GM18951 (cell line): Measurements from ENCODE around the gene UGT1A3.
"Not testable (repeated sequence)": the region's sequence is repeated elsewhere in the genome, so short reads cannot be mapped to it uniquely, and the experiment has no call there.

Experiments used
- POLR2A ChIP-seq: IDR thresholded peaks from 4 replicates; pipeline ENCODE4 v1.6.1; 2011; ENCODE audit warnings: mild to moderate bottlenecking; ENCODE audit not compliant: insufficient read length, insufficient read depth; ENCODE audit errors: extremely low read depth
- in situ Hi-C: fragments of 300-500 bp; cut with MboI; formaldehyde crosslinking; loops from one replicate; pipeline ENCODE4 v1.12.0; 2022; ENCODE audit warnings: low sequenced_read_pairs, mixed read lengths, inconsistent platforms; ENCODE audit not compliant: unreplicated experiment

Gene UGT1A3

DNA sequence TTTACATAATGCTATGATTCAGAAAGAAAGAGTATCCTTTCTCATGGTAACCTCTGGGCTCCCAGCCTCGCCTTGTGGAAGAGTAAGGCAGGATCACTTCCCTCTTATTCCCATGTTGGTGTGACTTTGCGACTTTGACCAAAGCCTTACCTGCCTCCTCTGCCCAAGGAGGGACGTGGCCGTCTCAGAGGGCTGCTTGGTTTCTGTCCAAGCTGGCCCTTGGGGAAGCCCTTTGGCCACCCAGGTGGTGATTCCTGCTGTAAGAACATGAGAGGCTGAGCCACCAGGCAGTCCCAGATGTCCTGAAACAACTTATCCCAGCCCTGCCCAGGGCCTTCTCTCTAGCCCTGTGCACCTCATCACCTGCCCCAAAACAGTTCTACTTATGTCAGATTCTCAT is 30.1 kb upstream of the UGT1A3 start:
- in situ Hi-C loops = no loop called here
- TF ChIP-seq POLR2A = no peak

DNA sequence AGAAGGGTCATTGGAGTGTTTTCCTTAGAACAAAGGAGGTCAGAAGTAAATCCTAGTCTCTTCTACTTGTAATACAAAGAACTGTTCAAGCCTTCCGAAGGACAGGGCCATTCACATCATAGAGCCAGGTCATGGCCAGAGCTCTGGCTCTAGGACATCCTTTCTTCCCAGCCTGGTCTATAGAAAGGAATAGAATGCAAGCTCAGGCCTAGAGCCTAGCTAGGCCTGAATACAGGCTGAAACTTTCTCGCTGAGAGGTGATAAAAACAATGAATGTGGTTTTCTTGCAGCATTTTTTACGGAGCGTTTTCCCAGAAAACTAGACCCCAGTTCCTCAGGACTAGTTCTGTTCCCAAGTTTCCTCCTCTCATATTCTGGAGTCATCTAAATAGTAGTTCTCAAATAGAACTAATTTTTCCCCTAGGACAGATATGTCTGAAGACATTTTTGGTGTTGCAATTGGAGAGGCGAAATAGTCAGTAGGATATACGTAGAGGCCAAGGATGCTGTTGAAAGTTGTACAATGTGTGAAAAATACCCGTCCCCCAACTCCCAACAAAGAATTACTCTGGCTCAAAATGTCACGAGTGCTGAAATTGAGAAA is 29.3 kb upstream of the UGT1A3 start:
- no peak for TF ChIP-seq POLR2A
- in situ Hi-C loops = no loop called here

DNA sequence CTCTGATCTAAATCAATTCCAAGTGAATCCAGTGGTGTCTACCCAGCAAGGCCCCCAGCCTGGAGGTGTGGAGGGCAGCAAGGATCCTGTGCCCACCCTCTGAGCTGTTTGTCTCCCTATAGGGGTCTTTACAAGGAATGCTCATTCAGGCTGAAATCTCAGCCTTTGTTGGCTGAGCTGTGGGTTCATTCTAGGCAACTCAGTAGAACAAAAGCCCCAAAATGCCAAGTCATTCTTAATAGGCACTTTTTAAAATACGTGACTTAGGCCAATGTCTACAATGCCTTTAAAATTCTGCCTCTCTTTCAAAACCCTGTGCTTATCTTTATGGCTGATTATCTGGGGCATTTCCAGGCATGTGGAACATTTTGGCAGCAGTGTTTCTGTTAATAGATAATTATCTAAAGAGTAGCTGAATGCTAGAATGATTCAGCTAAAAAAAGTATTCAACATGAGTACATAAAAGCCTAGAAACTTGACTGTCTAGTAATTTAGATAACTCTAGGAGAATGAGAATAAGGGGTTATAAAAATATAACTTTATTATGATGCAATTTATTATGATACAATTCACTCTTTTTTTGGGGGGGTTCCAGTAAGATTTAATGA is 28.7 kb upstream of the UGT1A3 start:
- in situ Hi-C loops = no loop called here
- TF ChIP-seq POLR2A = no peak

DNA sequence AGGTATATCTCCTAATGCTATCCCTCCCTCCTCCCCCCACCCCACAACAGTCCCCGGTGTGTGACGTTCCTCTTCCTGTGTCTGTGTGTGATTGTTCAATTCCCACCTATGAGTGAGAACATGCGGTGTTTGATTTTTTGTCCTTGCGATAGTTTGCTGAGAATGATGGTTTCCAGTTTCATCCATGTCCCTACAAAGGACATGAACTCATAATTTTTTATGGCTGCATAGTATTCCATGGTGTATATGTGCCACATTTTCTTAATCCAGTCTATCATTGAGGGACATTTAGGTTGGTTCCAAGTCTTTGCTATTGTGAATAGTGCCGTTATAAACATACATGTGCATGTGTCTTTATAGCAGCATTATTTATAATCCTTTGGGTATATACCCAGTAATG is 28.0 kb upstream of the UGT1A3 start:
- in situ Hi-C loops = not testable (repeated sequence)

DNA sequence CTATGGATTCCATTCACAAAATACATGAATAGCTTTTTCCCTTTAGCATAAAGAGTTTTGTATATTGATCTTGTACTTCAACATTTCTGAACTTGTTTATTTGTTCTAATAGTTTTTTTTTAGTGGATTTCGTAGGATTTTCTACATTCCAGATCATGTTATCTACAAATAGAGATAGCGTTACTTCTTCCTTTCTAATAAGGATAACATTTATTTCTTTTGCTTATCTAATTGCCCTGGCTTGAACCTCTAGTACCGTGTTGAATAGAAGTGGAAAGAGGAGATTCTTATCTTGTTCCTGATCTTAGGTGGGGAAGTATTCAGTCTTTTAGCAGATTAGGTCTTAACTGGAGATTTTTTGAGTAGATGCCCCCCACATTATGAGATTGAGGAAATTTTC is 26.6 kb upstream of the UGT1A3 start:
- TF ChIP-seq POLR2A = no peak
- in situ Hi-C loops = no loop called here

DNA sequence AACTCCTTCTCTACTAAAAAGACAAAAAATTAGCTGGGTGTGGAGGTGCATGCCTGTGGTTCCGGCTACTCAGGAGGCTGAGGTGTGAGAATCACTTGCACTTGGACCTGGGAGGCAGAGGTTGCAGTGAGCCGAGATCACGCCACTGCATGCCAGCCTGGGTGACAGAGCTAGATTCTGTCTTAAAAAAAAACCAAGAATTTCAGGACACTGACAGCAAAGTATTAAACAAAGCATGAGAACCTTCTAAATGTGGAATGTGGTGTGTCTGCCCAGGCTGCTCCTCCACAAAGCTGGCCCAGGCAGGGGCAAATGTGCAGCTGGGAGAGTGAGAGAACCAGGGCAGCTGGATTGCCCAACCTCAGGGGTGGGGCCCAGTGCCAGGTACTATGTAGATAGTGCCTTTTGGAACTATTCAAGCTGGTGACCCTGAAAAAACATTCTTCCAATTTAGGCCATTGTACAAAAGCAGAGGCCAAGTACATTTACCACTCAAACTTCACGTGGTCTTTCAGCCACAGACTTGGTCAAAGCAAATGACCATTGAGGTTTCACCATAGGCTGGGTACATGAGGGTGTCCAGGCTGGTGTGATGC is 22.8 kb upstream of the UGT1A3 start:
- in situ Hi-C loops = no loop called here

DNA sequence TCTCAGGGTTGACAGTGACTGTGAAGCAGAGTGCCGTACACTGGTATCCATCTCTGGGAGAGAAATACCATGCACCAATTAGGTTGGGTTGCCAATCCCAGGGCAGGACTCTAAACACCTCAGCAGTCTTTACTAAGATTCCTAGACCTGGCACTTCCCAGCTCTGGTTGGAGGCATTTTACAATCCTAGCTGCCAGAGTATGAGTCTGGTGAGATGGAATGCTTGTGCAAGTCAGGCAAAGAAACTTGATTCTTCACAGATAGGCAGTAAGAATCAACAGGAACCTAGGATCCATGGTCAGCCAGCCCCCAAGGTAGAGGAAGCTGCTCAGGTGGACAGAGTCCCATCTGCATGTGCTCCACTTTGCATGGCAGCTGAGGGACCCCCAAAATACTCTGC is 22.1 kb upstream of the UGT1A3 start:
- TF ChIP-seq POLR2A = no peak
- in situ Hi-C loops = no loop called here

More for the DNA sequence above, 22.8 kb upstream of the UGT1A3 start:
- TF ChIP-seq POLR2A = no peak

DNA sequence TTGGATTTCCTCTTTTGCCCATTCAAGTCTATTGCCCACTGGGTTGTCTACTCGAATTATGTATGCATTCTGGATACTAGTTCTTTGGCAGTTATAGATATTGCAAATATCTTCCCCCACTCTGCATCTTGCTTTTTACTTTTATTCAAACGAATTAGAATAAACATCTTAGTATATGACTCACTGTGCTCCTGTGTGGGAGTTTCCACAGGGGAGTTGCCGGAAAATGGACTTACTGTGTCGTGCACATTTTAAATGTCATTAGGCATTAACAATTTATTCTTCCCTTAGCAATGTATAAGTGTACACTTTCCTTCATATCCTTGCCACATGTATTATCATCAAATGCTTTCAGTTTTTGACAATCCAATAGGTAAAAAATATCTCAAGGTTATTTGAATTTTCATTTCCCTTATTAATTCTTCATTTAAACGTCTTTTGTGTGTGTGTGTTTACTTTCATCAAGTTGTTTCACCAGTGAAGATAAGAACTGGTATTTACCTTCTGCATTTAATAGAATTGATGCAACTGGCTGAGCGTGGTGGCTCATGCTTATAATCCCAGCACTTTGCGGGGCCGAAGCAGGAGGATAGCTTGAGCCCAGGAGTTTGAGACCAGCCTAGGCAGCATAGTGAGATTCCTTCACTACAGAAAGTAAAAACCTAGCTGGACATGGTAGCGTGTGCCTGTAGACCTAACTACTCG is 20.8 kb upstream of the UGT1A3 start:
- TF ChIP-seq POLR2A = no peak
- in situ Hi-C loops = no loop called here

DNA sequence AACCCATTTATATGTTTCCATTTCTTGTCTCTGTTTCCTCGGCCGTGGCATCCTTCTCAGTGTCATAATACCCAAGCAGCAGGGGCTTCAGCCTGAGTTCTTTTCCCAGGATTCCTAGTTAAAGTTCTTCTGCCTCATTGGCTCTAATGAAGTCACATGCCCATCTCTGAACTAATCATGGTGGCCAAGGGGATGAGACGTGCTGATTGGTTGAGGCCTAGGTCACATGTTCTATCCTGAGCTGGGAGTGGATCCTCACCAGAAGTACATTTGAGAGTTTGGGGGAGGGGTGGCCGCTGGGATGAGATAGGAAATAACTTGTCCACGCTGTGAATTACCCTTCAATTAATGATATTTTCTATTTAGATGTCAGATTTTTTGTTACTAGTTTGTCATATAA is 19.9 kb upstream of the UGT1A3 start:
- in situ Hi-C loops = no loop called here
- TF ChIP-seq POLR2A = no peak

DNA sequence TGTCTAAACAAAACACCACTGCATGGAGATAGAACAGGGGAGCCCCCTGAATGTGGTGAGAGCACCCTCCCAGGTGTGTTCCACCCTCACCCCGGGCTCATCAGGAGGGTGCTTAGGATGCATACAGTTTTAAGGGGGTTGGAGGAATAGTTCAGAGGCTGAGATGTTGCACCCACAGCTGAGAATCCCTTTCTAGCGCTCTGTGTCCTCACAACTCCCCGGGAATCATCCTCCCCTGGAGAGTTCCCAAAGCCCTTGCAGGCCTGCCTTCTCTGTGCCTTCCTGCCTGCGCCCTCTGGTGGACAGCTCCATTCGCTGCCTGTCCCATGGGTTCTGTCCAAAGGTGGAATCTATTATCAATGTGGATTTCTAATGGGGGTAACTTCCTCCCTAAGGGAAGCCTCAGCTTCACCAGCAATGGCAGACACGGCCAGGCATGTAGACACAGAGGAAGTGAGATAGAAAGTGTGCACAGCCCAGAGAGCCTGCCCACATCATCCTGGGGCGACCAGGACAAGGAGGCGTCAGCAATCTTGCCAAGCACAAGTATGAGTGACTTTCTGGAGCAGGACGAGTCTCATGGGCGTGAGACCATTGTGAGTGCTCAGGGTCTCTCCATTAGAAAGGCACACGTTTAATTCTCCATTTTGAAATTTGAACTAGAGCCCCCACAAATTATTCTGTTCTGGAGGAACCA is 17.4 kb upstream of the UGT1A3 start:
- TF ChIP-seq POLR2A = no peak
- in situ Hi-C loops = no loop called here

DNA sequence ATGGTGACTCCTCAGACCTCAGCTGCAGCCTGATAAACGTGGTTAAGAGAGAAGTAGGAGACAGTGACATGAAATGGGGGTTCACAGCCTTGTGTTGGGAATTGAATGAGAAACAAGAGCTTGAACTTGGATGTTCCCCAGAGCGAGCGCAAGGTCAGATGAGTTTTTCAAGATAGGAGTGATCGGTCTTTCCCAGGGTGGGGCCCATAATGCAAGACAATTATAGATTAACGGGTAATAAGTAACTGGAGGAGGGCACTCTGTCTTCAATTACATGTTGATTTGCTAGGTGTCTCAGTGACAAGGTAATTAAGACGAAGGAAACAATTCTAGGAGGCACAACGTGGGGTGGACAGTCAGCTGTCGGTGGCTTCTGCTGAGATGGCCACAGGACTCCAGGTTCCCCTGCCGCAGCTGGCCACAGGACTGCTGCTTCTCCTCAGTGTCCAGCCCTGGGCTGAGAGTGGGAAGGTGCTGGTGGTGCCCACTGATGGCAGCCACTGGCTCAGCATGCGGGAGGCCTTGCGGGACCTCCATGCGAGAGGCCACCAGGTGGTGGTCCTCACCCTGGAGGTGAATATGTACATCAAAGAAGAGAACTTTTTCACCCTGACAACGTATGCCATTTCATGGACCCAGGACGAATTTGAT is 16.1 kb upstream of the UGT1A3 start, which contains the start of gene UGT1A5:
Gene UGT1A5, plus strand, starts transcription at position 297 of the 651 bp plus-strand sequence. Its CDS starts 85 bp downstream, at position 382.
- in situ Hi-C loops = no loop called here
- TF ChIP-seq POLR2A = no peak

DNA sequence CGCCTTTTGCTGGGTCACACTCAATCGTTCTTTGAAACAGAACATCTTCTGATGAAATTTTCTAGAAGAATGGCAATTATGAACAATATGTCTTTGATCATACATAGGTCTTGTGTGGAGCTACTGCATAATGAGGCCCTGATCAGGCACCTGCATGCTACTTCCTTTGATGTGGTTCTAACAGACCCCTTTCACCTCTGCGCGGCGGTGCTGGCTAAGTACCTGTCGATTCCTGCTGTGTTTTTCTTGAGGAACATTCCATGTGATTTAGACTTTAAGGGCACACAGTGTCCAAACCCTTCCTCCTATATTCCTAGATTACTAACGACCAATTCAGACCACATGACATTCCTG is 15.6 kb upstream of the UGT1A3 start:
- TF ChIP-seq POLR2A = no peak
- in situ Hi-C loops = no loop called here

DNA sequence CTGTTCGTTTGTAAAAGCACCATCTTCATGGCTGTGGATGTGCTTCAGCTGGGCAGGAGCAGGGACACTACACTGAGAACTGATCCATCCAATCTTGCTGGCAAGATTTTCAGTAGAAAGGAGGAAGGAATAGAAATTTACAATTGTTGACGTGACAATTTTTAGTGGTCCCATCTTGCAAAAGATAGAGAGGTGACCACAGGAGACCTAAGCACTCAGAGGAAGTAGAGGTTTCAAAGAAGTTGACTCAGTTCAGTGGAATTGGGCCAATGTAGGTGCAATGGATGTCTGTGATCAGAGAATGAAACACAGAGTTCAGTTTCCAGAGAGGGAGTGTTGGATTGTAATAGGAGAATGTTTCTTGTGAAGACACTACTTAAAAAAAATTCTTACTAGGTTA is 14.7 kb upstream of the UGT1A3 start:
- in situ Hi-C loops = no loop called here
- no peak for TF ChIP-seq POLR2A
